Nephron progenitor cell (in vitro differentiated cells): Measurements from ENCODE around the gene NWD2.

ENCODE experiments used
- DNase-seq: peaks from one replicate; pipeline ENCODE4 v3.0.0; 2021
- H3K27ac Mint-ChIP-seq: 2 replicates; pipeline ENCODE4 v1.8.0; 2021; ENCODE audit warnings: mild to moderate bottlenecking, moderate library complexity, mixed read lengths
- H3K27me3 Mint-ChIP-seq: 2 replicates; pipeline ENCODE4 v1.8.0; 2021; ENCODE audit warnings: mild to moderate bottlenecking, low read depth, mixed read lengths; ENCODE audit not compliant: poor library complexity
- H3K36me3 Mint-ChIP-seq: 2 replicates; pipeline ENCODE4 v1.8.0; 2021; ENCODE audit warnings: low read depth, mixed read lengths
- H3K4me1 Mint-ChIP-seq: 2 replicates; pipeline ENCODE4 v1.8.0; 2021; ENCODE audit warnings: mixed read lengths
- H3K4me3 Mint-ChIP-seq: 2 replicates; pipeline ENCODE4 v1.8.0; 2021; ENCODE audit warnings: mild to moderate bottlenecking, moderate library complexity, mixed read lengths
- H3K9me3 Mint-ChIP-seq: 2 replicates; pipeline ENCODE4 v1.8.0; 2021; ENCODE audit warnings: mild to moderate bottlenecking, moderate library complexity, mixed read lengths
- TF ChIP-seq, protein P1 (sequence below): fragments of 200-600 bp; sonication (generic); IDR thresholded peaks from 2 replicates; pipeline ENCODE4 v1.5.0; 2021; ENCODE audit warnings: antibody characterized with exemption

NWD2 gene

GRCh38 chr4:37304612-37305011 is 60.1 kb downstream of the NWD2 start:
- DNase-seq, result no peak
- H3K27ac Mint-ChIP-seq, result no peak overlapping the region
- peaks cover 33% of the 10 kb centered on the region for H3K9me3 Mint-ChIP-seq
- no peak overlapping the region for H3K4me3 Mint-ChIP-seq
- no peaks in the 10 kb centered on the region for H3K36me3 Mint-ChIP-seq
- TF ChIP-seq, protein P1, sequence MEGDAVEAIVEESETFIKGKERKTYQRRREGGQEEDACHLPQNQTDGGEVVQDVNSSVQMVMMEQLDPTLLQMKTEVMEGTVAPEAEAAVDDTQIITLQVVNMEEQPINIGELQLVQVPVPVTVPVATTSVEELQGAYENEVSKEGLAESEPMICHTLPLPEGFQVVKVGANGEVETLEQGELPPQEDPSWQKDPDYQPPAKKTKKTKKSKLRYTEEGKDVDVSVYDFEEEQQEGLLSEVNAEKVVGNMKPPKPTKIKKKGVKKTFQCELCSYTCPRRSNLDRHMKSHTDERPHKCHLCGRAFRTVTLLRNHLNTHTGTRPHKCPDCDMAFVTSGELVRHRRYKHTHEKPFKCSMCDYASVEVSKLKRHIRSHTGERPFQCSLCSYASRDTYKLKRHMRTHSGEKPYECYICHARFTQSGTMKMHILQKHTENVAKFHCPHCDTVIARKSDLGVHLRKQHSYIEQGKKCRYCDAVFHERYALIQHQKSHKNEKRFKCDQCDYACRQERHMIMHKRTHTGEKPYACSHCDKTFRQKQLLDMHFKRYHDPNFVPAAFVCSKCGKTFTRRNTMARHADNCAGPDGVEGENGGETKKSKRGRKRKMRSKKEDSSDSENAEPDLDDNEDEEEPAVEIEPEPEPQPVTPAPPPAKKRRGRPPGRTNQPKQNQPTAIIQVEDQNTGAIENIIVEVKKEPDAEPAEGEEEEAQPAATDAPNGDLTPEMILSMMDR, result no peak
- H3K27me3 Mint-ChIP-seq, result no peaks in the 10 kb centered on the region
- H3K4me1 Mint-ChIP-seq, result no peaks in the 10 kb centered on the region

DNA sequence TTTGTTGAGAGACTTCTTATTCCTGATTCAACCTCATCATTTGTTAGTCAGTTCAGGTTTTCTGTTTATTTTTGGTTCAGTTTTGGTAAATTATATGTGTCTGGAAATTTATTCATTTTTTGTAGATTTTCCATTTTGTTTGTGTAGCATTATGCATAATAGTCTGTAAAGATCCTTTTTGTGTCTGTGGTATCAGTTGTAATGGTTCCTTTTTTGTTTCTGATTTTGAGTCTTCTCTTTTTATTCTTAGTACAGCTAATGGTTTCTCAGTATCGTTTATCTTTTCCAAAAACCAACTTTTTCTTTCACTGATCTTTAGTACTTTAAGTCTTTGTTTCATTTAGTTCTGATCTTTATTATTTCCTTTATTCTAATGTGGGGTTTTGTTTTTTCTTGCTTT is 61.4 kb downstream of the NWD2 start:
- H3K4me1 Mint-ChIP-seq, result no peaks in the 10 kb centered on the region
- H3K27ac Mint-ChIP-seq, result no peak overlapping the region
- no peak for DNase-seq
- no peaks in the 10 kb centered on the region for H3K27me3 Mint-ChIP-seq
- no peaks in the 10 kb centered on the region for H3K36me3 Mint-ChIP-seq
- H3K9me3 Mint-ChIP-seq, result peaks cover 36% of the 10 kb centered on the region
- TF ChIP-seq, protein P1, result no peak
- H3K4me3 Mint-ChIP-seq, result no peak overlapping the region

DNA sequence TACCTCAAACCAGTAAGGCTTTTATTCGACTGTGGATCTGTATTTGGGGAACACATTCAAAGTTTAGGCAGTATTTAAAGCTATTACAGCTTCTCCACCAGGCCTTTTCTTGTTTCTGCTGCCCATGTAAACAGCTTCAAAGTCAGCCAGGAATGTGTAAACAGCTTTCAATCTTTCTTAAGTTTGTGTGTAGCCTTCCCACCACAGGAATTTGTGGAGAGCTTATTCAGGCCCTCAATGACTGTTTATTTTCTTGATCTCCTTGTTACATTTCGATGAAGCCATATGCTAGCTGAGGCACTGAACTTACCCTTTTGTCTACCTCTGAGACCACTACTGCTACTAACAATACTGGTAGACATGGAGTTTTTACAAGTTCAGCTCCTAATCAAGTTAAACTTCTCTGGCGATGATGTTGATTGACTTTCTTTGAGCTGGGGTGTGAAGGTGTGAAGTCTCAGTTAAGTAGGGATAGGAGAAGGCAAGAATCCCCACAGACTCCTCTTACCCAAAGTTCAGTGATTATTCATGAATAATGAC is 72.6 kb downstream of the NWD2 start:
- Mint-ChIP-seq H3K4me1 (peaks cover 6% of the 10 kb centered on the region), H3K9me3 (peaks cover 43% of the 10 kb centered on the region), H3K27me3 (no peaks in the 10 kb centered on the region), H3K4me3 (no peak overlapping the region), H3K27ac (no peak overlapping the region), H3K36me3 (no peaks in the 10 kb centered on the region)
- TF ChIP-seq, protein P1, result no peak
- no peak for DNase-seq

DNA sequence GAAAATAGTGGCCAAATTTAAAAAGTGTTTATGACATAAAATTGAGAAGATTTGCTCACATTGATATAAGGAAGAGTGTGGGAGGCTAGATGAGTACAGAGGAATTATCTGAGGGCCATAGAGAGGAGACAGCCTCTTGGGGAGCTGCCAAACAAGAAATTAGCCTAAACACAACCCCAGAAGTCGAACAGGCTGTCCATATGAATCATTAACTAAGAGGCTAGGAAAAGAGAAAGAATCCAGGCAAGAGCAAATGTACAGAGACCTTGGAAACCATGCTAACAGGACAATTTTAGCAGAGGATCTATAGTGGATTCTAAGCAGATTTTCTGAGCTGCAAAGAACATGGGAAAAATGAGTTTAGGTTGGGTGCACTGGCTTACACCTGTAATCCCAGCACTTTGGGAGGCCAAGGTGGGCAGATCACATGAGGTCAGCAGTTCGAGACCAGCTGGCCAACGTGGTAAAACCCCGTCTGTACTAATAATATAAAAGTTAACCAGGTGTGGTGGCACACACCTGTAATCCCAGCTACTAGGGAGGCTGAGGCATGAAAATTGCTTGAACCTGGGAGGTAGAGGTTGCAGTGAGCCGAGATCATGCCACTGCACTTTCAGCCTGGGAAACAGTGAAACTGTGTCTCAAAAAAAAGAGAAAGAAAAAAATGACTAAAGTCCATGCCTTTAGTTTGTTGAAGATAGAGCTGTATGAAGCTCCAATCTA is 76.1 kb downstream of the NWD2 start:
- TF ChIP-seq, protein P1, result no peak
- Mint-ChIP-seq H3K4me1 (peaks cover 6% of the 10 kb centered on the region), H3K27me3 (no peaks in the 10 kb centered on the region), H3K27ac (no peak overlapping the region), H3K4me3 (no peak overlapping the region), H3K36me3 (no peaks in the 10 kb centered on the region), H3K9me3 (peaks cover 20% of the 10 kb centered on the region)
- no peak for DNase-seq

GRCh38 chr4:37322122-37322521 is 77.6 kb downstream of the NWD2 start:
- TF ChIP-seq, protein P1, result no peak
- H3K27ac Mint-ChIP-seq, result no peak overlapping the region
- no peak for DNase-seq
- H3K9me3 Mint-ChIP-seq, result peaks cover 10% of the 10 kb centered on the region
- H3K36me3 Mint-ChIP-seq, result no peaks in the 10 kb centered on the region
- H3K4me3 Mint-ChIP-seq, result no peak overlapping the region
- peaks cover 5% of the 10 kb centered on the region for H3K4me1 Mint-ChIP-seq
- peaks cover 2% of the 10 kb centered on the region for H3K27me3 Mint-ChIP-seq

GRCh38 chr4:37324546-37324945 is 80.0 kb downstream of the NWD2 start:
- H3K4me3 Mint-ChIP-seq, result no peak overlapping the region
- no peak overlapping the region for H3K27ac Mint-ChIP-seq
- H3K27me3 Mint-ChIP-seq, result peaks cover 6% of the 10 kb centered on the region
- H3K36me3 Mint-ChIP-seq, result no peaks in the 10 kb centered on the region
- TF ChIP-seq, protein P1, result no peak
- H3K4me1 Mint-ChIP-seq, result no peaks in the 10 kb centered on the region
- DNase-seq, result no peak
- no peaks in the 10 kb centered on the region for H3K9me3 Mint-ChIP-seq
